GM21529 (cell line): Measurements from ENCODE around the gene C16orf86.

ENCODE experiments used
- ATAC-seq: cut with Tn5 transposase; IDR thresholded peaks from one replicate; pipeline ENCODE4 v1.9.1; 2021; ENCODE audit not compliant: unreplicated experiment

C16orf86 gene

GRCh38 chr16:67665598-67665997 is 1.0 kb upstream of the C16orf86 start:
- no peak for ATAC-seq

- ATAC-seq: peak; percentile 2
Observed at GRCh38 chr16:67666032-67666551, 522 bp upstream of the C16orf86 start.

GRCh38 chr16:67667453-67667816 is 821 bp downstream of the C16orf86 start:
- ATAC-seq: no peak

GRCh38 chr16:67667817-67668494 is 1.3 kb downstream of the C16orf86 start:
- peak; percentile 68 for ATAC-seq

GRCh38 chr16:67668495-67669157 is 2.0 kb downstream of the C16orf86 start:
- no peak for ATAC-seq

- no peak for ATAC-seq
Observed at GRCh38 chr16:67669499-67670101, 3.0 kb downstream of the C16orf86 start.

GRCh38 chr16:67672306-67672705 is 5.7 kb downstream of the C16orf86 start:
- ATAC-seq: no peak

- ATAC-seq: no peak
Observed at GRCh38 chr16:67672739-67673662, 6.4 kb downstream of the C16orf86 start.

- no peak for ATAC-seq
Observed at GRCh38 chr16:67673712-67674580, 7.3 kb downstream of the C16orf86 start.

- ATAC-seq: no peak
Observed at GRCh38 chr16:67674851-67675578, 8.4 kb downstream of the C16orf86 start.

GRCh38 chr16:67675579-67675935 is 8.9 kb downstream of the C16orf86 start:
- ATAC-seq: no peak

GRCh38 chr16:67675999-67676398 is 9.4 kb downstream of the C16orf86 start:
- no peak for ATAC-seq

GRCh38 chr16:67676516-67676915 is 9.9 kb downstream of the C16orf86 start:
- no peak for ATAC-seq

GRCh38 chr16:67676939-67677338 is 10.3 kb downstream of the C16orf86 start:
- no peak for ATAC-seq

- ATAC-seq: no peak
Observed at GRCh38 chr16:67677712-67678111, 11.1 kb downstream of the C16orf86 start.

GRCh38 chr16:67678354-67679023 is 11.9 kb downstream of the C16orf86 start:
- ATAC-seq: no peak

GRCh38 chr16:67679935-67680897 is 13.6 kb downstream of the C16orf86 start:
- no peak for ATAC-seq

GRCh38 chr16:67683767-67684166 is 17.2 kb downstream of the C16orf86 start:
- ATAC-seq: no peak
